ENCODE data around the gene C22orf23.

- TF ChIP-seq CHD4 (IDR thresholded peaks at IDR 0.05; ENCODE audit: borderline replicate concordance) = no peak
- no peak for TF ChIP-seq MAFK (IDR thresholded peaks at IDR 0.05; ENCODE audit: partially characterized antibody)
- TF ChIP-seq POLR2A (IDR thresholded peaks at IDR 0.05; ENCODE audit: low read length) = no peak
- no peak for TF ChIP-seq CTCF (IDR thresholded peaks at IDR 0.05)
- no peak for TF ChIP-seq RCOR1 (IDR thresholded peaks at IDR 0.05; ENCODE audit: low read depth, low read length)
Observed at GRCh38 chr22:37918580-37919270, 34.7 kb downstream of the C22orf23 start.
